ENCODE data around the gene PCDHGA4.

DNA sequence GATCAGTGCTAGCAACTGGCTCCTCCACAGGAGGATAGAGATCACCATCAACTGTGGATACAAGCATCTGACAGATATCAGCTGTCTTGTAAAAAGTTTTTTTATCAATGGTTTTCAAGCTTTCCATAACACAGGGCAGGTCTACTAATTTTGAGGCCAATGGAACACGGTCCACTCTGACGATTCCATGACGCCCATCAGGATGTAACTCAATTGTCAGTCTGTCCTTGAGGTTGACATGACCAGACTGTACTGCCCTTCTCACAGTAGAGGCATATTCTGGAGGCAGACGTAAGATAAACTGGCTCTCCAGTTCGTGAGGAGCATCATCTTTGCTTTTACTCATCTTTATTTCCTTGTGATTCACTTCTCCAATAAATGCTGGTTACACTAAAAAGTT, 35.1 kb upstream of the PCDHGA4 start:
- TF ChIP-seq, protein P1, sequence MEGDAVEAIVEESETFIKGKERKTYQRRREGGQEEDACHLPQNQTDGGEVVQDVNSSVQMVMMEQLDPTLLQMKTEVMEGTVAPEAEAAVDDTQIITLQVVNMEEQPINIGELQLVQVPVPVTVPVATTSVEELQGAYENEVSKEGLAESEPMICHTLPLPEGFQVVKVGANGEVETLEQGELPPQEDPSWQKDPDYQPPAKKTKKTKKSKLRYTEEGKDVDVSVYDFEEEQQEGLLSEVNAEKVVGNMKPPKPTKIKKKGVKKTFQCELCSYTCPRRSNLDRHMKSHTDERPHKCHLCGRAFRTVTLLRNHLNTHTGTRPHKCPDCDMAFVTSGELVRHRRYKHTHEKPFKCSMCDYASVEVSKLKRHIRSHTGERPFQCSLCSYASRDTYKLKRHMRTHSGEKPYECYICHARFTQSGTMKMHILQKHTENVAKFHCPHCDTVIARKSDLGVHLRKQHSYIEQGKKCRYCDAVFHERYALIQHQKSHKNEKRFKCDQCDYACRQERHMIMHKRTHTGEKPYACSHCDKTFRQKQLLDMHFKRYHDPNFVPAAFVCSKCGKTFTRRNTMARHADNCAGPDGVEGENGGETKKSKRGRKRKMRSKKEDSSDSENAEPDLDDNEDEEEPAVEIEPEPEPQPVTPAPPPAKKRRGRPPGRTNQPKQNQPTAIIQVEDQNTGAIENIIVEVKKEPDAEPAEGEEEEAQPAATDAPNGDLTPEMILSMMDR (IDR thresholded peaks at IDR 0.05) = no peak
- TF ChIP-seq POLR2A (IDR thresholded peaks at IDR 0.05) = no peak
